ENCODE data around the gene UBE2I. TPM values are rescaled to one million over a fixed set of nuclear protein-coding genes. Genes with fewer than 3 reads are reported as not detected.

The UBE2I gene
- total and polyA plus RNA-seq, 4 donors: 19.4 to 23.9 (median 22.5) TPM

DNA sequence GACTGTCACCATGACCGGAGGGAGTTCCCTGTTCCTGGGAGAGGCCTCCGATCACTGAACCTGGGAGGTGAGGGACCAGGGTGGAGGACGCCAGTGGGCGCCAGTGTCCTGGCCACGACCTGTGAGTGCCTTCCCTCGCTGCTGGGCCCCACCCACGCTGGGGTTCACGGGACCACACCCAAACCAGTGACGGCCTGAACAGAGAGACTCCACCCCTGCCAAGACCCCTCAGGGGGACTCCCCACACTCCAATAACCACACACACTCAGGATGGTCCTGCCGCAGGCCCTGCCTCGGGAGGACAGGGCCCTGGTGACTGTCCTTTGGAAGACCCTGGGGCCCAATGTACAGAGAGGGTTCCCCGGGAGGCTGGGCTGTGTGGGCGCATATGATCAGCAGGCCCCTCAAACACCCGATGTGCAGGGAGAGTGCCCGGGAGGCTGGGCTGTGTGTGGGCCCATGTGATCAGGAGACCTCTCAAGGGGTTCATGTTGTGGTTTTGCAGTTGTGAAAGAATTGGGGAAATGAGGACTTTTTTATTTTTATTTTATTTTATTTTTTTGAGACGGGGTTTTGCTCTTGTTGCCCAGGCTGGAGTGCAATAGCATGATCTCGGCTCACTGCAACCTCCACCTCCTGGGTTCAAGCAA lies 27.0 kb upstream of the UBE2I start:
- H3K27me3 ChIP-seq (ENCODE audit: control insufficient read depth in 4 of 4, insufficient read depth in 4 of 4, low read length in 3 of 4): peaks cover 0 to 1% (median 0%) of the 10 kb centered on the region in 4 donors
- TF ChIP-seq HNF4A (conservative IDR thresholded peaks at IDR 0.05) (no peak), HNF4G (IDR thresholded peaks at IDR 0.05) (no peak), TAF1 (conservative IDR thresholded peaks at IDR 0.05) (no peak), YY1 (IDR thresholded peaks at IDR 0.05) (no peak), JUND (IDR thresholded peaks at IDR 0.05) (no peak), GABPA (IDR thresholded peaks at IDR 0.05 in 1 of 2, conservative IDR thresholded peaks at IDR 0.05 in 1 of 2) (no peak), FOXA1 (IDR thresholded peaks at IDR 0.05) (no peak), ATF3 (IDR thresholded peaks at IDR 0.05) (no peak), NR2F2 (IDR thresholded peaks at IDR 0.05) (no peak), REST (IDR thresholded peaks at IDR 0.05) (no peak), RAD21 (IDR thresholded peaks at IDR 0.05) (no peak), FOXA2 (IDR thresholded peaks at IDR 0.05) (no peak), SP1 (IDR thresholded peaks at IDR 0.05) (no peak), EGR1 (IDR thresholded peaks at IDR 0.05; ENCODE audit: low read depth in 2 of 2) (no peak), RXRA (IDR thresholded peaks at IDR 0.05) (no peak)
- TF ChIP-seq, protein P1, sequence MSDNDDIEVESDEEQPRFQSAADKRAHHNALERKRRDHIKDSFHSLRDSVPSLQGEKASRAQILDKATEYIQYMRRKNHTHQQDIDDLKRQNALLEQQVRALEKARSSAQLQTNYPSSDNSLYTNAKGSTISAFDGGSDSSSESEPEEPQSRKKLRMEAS (IDR thresholded peaks at IDR 0.05): no peak
- TF ChIP-seq, protein P2, sequence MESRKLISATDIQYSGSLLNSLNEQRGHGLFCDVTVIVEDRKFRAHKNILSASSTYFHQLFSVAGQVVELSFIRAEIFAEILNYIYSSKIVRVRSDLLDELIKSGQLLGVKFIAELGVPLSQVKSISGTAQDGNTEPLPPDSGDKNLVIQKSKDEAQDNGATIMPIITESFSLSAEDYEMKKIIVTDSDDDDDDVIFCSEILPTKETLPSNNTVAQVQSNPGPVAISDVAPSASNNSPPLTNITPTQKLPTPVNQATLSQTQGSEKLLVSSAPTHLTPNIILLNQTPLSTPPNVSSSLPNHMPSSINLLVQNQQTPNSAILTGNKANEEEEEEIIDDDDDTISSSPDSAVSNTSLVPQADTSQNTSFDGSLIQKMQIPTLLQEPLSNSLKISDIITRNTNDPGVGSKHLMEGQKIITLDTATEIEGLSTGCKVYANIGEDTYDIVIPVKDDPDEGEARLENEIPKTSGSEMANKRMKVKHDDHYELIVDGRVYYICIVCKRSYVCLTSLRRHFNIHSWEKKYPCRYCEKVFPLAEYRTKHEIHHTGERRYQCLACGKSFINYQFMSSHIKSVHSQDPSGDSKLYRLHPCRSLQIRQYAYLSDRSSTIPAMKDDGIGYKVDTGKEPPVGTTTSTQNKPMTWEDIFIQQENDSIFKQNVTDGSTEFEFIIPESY (IDR thresholded peaks at IDR 0.05): no peak
- TF ChIP-seq, protein P3, sequence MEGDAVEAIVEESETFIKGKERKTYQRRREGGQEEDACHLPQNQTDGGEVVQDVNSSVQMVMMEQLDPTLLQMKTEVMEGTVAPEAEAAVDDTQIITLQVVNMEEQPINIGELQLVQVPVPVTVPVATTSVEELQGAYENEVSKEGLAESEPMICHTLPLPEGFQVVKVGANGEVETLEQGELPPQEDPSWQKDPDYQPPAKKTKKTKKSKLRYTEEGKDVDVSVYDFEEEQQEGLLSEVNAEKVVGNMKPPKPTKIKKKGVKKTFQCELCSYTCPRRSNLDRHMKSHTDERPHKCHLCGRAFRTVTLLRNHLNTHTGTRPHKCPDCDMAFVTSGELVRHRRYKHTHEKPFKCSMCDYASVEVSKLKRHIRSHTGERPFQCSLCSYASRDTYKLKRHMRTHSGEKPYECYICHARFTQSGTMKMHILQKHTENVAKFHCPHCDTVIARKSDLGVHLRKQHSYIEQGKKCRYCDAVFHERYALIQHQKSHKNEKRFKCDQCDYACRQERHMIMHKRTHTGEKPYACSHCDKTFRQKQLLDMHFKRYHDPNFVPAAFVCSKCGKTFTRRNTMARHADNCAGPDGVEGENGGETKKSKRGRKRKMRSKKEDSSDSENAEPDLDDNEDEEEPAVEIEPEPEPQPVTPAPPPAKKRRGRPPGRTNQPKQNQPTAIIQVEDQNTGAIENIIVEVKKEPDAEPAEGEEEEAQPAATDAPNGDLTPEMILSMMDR (IDR thresholded peaks at IDR 0.05; ENCODE audit: low read depth, low read length, missing input control): no peak
- H3K4me3 ChIP-seq (ENCODE audit: low read depth in 1 of 3, low read length in 3 of 3): no peak overlapping the region
- DNase-seq (ENCODE audit: low spot score): no peak
- H3K9ac ChIP-seq (ENCODE audit: low read depth in 1 of 2, low read length in 2 of 2): no peak overlapping the region
- no peaks in the 10 kb centered on the region for H3K9me3 ChIP-seq (ENCODE audit: control insufficient read depth in 4 of 4, low read length in 3 of 4)
- H3K27ac ChIP-seq (ENCODE audit: low read depth in 1 of 2, low read length in 2 of 2): no peak overlapping the region
- 82% methylated on average over 17 of the region's 17 CpGs for WGBS
- no peaks in the 10 kb centered on the region for H3K36me3 ChIP-seq (ENCODE audit: control insufficient read depth in 4 of 4, insufficient read depth in 3 of 4, low read depth in 1 of 4, low read length in 3 of 4)
- no peaks in the 10 kb centered on the region for H3K4me1 ChIP-seq (ENCODE audit: control insufficient read depth in 4 of 4, insufficient read depth in 4 of 4, low read length in 3 of 4)
